ENCODE data around the gene RNF214. TPM values are rescaled to one million over a fixed set of nuclear protein-coding genes. Genes with fewer than 3 reads are reported as not detected.

The RNF214 gene
- total and polyA plus RNA-seq, 10 of the 15 experiments (the other 5 are each of a cell fraction or from before 2014, with no cell fraction given) = 4.8 to 16.8 (median 10.5) TPM

DNA sequence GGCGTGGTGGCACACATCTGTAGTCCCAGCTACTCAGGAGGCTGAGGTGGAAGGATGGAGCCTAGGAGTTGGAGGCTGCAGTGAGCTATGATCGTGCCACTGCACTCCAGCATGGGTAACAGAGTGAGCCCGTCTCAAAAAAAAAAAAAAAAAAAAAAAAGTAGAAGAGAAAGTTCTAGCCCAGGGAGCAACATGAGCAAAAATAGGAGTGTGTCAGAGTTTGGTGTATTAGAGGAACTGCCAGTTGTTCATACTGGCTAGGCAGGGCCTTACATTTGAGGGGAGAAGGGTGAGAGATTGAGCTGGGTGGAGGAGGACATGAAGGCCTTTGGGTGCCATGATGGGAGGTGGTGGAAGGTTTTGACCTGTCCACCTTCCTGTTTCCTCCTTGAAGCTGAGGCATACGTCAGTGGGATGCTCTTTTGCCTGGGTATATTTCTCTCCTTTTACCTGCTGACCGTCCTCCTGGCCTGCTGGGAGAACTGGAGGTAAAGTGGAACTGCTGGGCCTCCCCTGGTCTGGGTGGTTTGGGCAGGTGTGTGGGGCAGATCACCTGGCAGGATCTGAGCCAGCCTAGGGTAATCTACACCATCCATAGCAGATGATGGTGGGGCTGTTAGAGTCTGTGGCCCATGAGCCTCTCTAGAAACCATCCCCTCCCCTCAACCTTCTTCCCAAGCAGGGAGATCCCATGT, 46.6 kb upstream of the RNF214 start:
- H3K4me1 ChIP-seq (ENCODE audit: control insufficient read depth, insufficient read depth, low read length) = peaks cover 42% of the 10 kb centered on the region
- H2AFZ ChIP-seq (ENCODE audit: control insufficient read depth, low read depth, low read length) = peak overlapping the region; percentile 34; the same call in 1 of the 2 replicates
- no peak for FAIRE-seq
- 24% methylated on average over 4 of the region's 5 CpGs for WGBS (ENCODE audit: insufficient coverage, insufficient replicate concordance, low lambda C conversion rate, missing lambda C conversion rate)
- ChIA-PET RAD21 (ENCODE audit: unreplicated experiment) (interaction anchor here (0.6 to 1.2 kb wide), 2 partner anchors 41 to 165 kb away, joined by 3 read pairs; no protein-coding TSS in a partner anchor), POLR2A (interaction anchor here (0.6 kb wide), 1 partner anchor 1469 kb away, joined by 7 read pairs; no protein-coding TSS in a partner anchor), CTCF (interaction anchor here (0.6 to 10.3 kb wide), 4 partner anchors 26 to 447 kb away, joined by 4 to 422 read pairs (median 4); partner anchors contain the start of genes PCSK7 and RNF214), SMC1A (ENCODE audit: uncharacterized antibody, unreplicated experiment) (interaction anchor here (0.9 to 1.8 kb wide), 5 partner anchors 10 to 49 kb away, joined by 3 to 11 read pairs (median 3); no protein-coding TSS in a partner anchor)
- TF ChIP-seq ESRRA (IDR thresholded peaks at IDR 0.05; ENCODE audit: low read length) = no peak
- TF ChIP-seq, protein P1, sequence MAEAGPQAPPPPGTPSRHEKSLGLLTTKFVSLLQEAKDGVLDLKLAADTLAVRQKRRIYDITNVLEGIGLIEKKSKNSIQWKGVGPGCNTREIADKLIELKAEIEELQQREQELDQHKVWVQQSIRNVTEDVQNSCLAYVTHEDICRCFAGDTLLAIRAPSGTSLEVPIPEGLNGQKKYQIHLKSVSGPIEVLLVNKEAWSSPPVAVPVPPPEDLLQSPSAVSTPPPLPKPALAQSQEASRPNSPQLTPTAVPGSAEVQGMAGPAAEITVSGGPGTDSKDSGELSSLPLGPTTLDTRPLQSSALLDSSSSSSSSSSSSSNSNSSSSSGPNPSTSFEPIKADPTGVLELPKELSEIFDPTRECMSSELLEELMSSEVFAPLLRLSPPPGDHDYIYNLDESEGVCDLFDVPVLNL (IDR thresholded peaks at IDR 0.05; ENCODE audit: low read depth, low read length) = no peak
- TF ChIP-seq NBN (IDR thresholded peaks at IDR 0.05) = peak; percentile 32; the same call in 1 of the 2 replicates
- no peak for TF ChIP-seq PAX5 (IDR thresholded peaks at IDR 0.05; ENCODE audit: borderline replicate concordance, low read depth, low read length)
- no peak for TF ChIP-seq RELA (IDR thresholded peaks at IDR 0.05; ENCODE audit: borderline replicate concordance, partially characterized antibody)
- TF ChIP-seq SMC3 (IDR thresholded peaks at IDR 0.05; ENCODE audit: borderline replicate concordance, low read length) = no peak
- TF ChIP-seq ZNF384 (IDR thresholded peaks at IDR 0.05; ENCODE audit: borderline replicate concordance, low read depth, low read length) = peak; percentile 85
- TF ChIP-seq, protein P2, sequence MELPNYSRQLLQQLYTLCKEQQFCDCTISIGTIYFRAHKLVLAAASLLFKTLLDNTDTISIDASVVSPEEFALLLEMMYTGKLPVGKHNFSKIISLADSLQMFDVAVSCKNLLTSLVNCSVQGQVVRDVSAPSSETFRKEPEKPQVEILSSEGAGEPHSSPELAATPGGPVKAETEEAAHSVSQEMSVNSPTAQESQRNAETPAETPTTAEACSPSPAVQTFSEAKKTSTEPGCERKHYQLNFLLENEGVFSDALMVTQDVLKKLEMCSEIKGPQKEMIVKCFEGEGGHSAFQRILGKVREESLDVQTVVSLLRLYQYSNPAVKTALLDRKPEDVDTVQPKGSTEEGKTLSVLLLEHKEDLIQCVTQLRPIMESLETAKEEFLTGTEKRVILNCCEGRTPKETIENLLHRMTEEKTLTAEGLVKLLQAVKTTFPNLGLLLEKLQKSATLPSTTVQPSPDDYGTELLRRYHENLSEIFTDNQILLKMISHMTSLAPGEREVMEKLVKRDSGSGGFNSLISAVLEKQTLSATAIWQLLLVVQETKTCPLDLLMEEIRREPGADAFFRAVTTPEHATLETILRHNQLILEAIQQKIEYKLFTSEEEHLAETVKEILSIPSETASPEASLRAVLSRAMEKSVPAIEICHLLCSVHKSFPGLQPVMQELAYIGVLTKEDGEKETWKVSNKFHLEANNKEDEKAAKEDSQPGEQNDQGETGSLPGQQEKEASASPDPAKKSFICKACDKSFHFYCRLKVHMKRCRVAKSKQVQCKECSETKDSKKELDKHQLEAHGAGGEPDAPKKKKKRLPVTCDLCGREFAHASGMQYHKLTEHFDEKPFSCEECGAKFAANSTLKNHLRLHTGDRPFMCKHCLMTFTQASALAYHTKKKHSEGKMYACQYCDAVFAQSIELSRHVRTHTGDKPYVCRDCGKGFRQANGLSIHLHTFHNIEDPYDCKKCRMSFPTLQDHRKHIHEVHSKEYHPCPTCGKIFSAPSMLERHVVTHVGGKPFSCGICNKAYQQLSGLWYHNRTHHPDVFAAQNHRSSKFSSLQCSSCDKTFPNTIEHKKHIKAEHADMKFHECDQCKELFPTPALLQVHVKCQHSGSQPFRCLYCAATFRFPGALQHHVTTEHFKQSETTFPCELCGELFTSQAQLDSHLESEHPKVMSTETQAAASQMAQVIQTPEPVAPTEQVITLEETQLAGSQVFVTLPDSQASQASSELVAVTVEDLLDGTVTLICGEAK (IDR thresholded peaks at IDR 0.05; ENCODE audit: borderline replicate concordance) = no peak
- no peak for TF ChIP-seq DPF2 (IDR thresholded peaks at IDR 0.05)
- TF ChIP-seq JUNB (IDR thresholded peaks at IDR 0.05) = no peak
- TF ChIP-seq, protein P3, sequence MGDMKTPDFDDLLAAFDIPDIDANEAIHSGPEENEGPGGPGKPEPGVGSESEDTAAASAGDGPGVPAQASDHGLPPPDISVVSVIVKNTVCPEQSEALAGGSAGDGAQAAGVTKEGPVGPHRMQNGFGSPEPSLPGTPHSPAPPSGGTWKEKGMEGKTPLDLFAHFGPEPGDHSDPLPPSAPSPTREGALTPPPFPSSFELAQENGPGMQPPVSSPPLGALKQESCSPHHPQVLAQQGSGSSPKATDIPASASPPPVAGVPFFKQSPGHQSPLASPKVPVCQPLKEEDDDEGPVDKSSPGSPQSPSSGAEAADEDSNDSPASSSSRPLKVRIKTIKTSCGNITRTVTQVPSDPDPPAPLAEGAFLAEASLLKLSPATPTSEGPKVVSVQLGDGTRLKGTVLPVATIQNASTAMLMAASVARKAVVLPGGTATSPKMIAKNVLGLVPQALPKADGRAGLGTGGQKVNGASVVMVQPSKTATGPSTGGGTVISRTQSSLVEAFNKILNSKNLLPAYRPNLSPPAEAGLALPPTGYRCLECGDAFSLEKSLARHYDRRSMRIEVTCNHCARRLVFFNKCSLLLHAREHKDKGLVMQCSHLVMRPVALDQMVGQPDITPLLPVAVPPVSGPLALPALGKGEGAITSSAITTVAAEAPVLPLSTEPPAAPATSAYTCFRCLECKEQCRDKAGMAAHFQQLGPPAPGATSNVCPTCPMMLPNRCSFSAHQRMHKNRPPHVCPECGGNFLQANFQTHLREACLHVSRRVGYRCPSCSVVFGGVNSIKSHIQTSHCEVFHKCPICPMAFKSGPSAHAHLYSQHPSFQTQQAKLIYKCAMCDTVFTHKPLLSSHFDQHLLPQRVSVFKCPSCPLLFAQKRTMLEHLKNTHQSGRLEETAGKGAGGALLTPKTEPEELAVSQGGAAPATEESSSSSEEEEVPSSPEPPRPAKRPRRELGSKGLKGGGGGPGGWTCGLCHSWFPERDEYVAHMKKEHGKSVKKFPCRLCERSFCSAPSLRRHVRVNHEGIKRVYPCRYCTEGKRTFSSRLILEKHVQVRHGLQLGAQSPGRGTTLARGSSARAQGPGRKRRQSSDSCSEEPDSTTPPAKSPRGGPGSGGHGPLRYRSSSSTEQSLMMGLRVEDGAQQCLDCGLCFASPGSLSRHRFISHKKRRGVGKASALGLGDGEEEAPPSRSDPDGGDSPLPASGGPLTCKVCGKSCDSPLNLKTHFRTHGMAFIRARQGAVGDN (IDR thresholded peaks at IDR 0.05) = 0 out of 2 replicates have a peak, but pooled peaks have one; percentile 40
- peak; percentile 68; the same call in 1 of the 2 replicates for TF ChIP-seq SPI1 (IDR thresholded peaks at IDR 0.05; ENCODE audit: borderline replicate concordance, insufficient read depth, low read depth, low read length)
- H3K4me2 ChIP-seq (ENCODE audit: control insufficient read depth, insufficient read depth) = peak overlapping the region; percentile 71
- H3K36me3 ChIP-seq (ENCODE audit: control insufficient read depth in 2 of 2, insufficient read depth in 2 of 2, low read length in 1 of 2) = peaks cover 6 to 10% of the 10 kb centered on the region in 2 experiments
- BruUV-seq (replicated peaks) = no TSS peak
- in situ Hi-C loops (cut with MboI) = no loop called here
- H3K9ac ChIP-seq (ENCODE audit: control insufficient read depth, insufficient read depth, low read length) = peak overlapping the region; percentile 53
- H3K27ac ChIP-seq (ENCODE audit: control insufficient read depth, insufficient read depth) = peak overlapping the region; percentile 90
- intact Hi-C loops (cut with micrococcal nuclease; ENCODE audit: unreplicated experiment) = no loop called here
- peaks cover under 1% of the 10 kb centered on the region; the same call in 1 of the 2 replicates for H3K79me2 ChIP-seq (ENCODE audit: control insufficient read depth, insufficient read depth, low read length)
- no peaks in the 10 kb centered on the region for H4K20me1 ChIP-seq (ENCODE audit: control insufficient read depth, insufficient read depth)
- peak; percentile 28 for DNase-seq (ENCODE audit: low read depth, low spot score)
- H3K27me3 ChIP-seq (replicated peaks in 1 of 2; ENCODE audit: control insufficient read depth in 2 of 2, insufficient read depth in 2 of 2, low read length in 1 of 2) = no peaks in the 10 kb centered on the region
- ATAC-seq = peak; percentile 49
- no peaks in the 10 kb centered on the region for H3K9me3 ChIP-seq (replicated peaks; ENCODE audit: control insufficient read depth, insufficient read depth, low read length)
- no peak overlapping the region; the same call in 1 of the 2 replicates for H3K4me3 ChIP-seq
